Esophagus muscularis mucosa (tissue), 4 donors: ENCODE measurements around the gene SCO1. TPM values are rescaled to one million over a fixed set of nuclear protein-coding genes. Genes with fewer than 3 reads are reported as not detected.

Experiments used
- DNase-seq: peaks from one replicate; pipeline ENCODE4 v3.0.0-alpha.2; 2017; ENCODE audit errors: extremely low spot score
- H3K27ac ChIP-seq, 4 donors: fragments of 200-600 bp; sonication (generic); replicated peaks in 1 of 4; 1 replicate in 3 of 4; 2 replicates in 1 of 4; pipeline ENCODE4 v1.5.1; 2016 to 2019; ENCODE audit warnings: mild to moderate bottlenecking in 1 of 4
- H3K27me3 ChIP-seq, 4 donors: fragments of 200-600 bp; sonication (generic); one replicate each; pipeline versions ENCODE4 v1.5.1 to v1.6.0; 2016 to 2019
- H3K36me3 ChIP-seq, 4 donors: fragments of 200-600 bp; sonication (generic); one replicate each; pipeline ENCODE4 v1.5.1; 2016 to 2019
- H3K4me1 ChIP-seq, 4 donors: fragments of 200-600 bp; sonication (generic); one replicate each; pipeline ENCODE4 v1.5.1; 2016 to 2019
- H3K4me3 ChIP-seq, 4 donors: fragments of 200-600 bp; sonication (generic); 1 replicate in 2 of 4; 2 replicates in 2 of 4; pipeline ENCODE4 v1.5.1; 2016 to 2019; ENCODE audit warnings: mild to moderate bottlenecking in 4 of 4, moderate library complexity in 1 of 4
- H3K9me3 ChIP-seq, 4 donors: fragments of 200-600 bp; sonication (generic); 1 replicate in 3 of 4; 2 replicates in 1 of 4; pipeline ENCODE4 v1.5.1; 2016 to 2019
- EP300 ChIP-seq: sonication (generic); formaldehyde crosslinking; IDR thresholded peaks from one replicate; pipeline ENCODE4 v1.6.1; 2017; ENCODE audit warnings: antibody characterized with exemption
- POLR2A ChIP-seq: fragments of 450-650 bp; IDR thresholded peaks from one replicate; pipeline ENCODE4 v1.6.1; 2017; ENCODE audit warnings: antibody characterized with exemption, moderate library complexity, mild to moderate bottlenecking, low read depth
- POLR2AphosphoS5 ChIP-seq, 2 donors: sonication (generic); formaldehyde crosslinking; IDR thresholded peaks; one replicate each; pipeline ENCODE4 v1.6.1; 2017; ENCODE audit warnings: antibody characterized with exemption in 2 of 2
- WGBS: methylation state at CpG from one replicate; pipeline ENCODE4 v1.1.5; 2018; 5-methylcytosine and 5-hydroxymethylcytosine counted together
- intact Hi-C: fragments of 100-400 bp; cut with DNase I; formaldehyde crosslinking; loops from one replicate; pipeline ENCODE4 v1.15.1; 2023
- total RNA-seq, 4 donors: library from RNA; depleted of rRNA; stranded (reverse); fragments of >200 nt; gene quantifications; one replicate each; pipeline versions ENCODE4 v1.1.0 to v1.2.1, GENCODE V29; 2016
- TF ChIP-seq, protein P1 (sequence below), 3 experiments: fragments of 200-600 bp in 2 of 3; fragments of 450-650 bp in 1 of 3; sonication (generic) in 2 of 3; IDR thresholded peaks; one replicate each; pipeline ENCODE4 v1.5.1; 2017 to 2019; ENCODE audit warnings: antibody characterized with exemption in 3 of 3, mild to moderate bottlenecking in 2 of 3, moderate library complexity in 1 of 3

SCO1 gene
- total RNA-seq, 4 donors from 2014 or later = 16.7 to 23.1 (median 18.6) TPM

DNA sequence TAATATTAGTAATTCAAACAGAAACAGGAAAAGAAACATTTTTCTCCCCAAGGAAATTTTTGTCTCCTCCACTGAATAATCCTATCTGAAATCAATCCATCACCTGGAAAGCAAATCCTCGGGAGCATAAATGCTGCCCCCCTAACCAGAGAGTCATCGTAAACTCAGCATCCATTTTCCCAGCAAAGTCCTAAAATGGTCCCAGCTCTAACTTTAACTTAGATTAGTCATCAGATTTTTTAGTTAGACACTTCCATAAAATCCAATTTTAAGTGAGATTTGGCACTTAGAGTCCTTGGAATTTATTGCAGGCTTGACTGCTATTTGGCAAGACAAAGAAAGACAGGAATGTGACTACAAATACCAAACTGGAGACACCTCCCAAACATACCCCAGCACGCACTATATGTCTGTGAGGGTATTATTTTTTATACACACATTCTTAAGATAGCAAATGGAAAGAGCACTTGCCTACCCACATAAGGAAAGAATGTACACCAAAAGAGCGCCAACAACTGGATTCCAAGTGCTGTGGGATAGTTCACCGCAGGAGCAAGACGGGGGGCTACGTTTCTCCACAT, 15.4 kb downstream of the SCO1 start:
- no peak for DNase-seq
- Histone ChIP-seq H3K4me3 (no peak overlapping the region), H3K36me3 (peaks cover 36 to 81% (median 71%) of the 10 kb centered on the region in 4 donors), H3K27me3 (no peaks in the 10 kb centered on the region), H3K9me3 (no peaks in the 10 kb centered on the region), H3K4me1 (peaks cover 0 to 18% (median 13%) of the 10 kb centered on the region in 4 donors), H3K27ac (peak overlapping the region; percentile 45 to 64 (median 56))
- intact Hi-C loops = loop anchor here (5.0 kb wide), 1 partner anchor 35 kb away; no protein-coding TSS in a partner anchor
- WGBS = 60% methylated on average over 7 of the region's 7 CpGs
- no peak for TF ChIP-seq EP300
- TF ChIP-seq, protein P1, sequence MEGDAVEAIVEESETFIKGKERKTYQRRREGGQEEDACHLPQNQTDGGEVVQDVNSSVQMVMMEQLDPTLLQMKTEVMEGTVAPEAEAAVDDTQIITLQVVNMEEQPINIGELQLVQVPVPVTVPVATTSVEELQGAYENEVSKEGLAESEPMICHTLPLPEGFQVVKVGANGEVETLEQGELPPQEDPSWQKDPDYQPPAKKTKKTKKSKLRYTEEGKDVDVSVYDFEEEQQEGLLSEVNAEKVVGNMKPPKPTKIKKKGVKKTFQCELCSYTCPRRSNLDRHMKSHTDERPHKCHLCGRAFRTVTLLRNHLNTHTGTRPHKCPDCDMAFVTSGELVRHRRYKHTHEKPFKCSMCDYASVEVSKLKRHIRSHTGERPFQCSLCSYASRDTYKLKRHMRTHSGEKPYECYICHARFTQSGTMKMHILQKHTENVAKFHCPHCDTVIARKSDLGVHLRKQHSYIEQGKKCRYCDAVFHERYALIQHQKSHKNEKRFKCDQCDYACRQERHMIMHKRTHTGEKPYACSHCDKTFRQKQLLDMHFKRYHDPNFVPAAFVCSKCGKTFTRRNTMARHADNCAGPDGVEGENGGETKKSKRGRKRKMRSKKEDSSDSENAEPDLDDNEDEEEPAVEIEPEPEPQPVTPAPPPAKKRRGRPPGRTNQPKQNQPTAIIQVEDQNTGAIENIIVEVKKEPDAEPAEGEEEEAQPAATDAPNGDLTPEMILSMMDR (IDR thresholded peaks at IDR 0.05) = no peak
- no peak for TF ChIP-seq POLR2AphosphoS5 (IDR thresholded peaks at IDR 0.05)
- TF ChIP-seq POLR2A = no peak

- no peak overlapping the region for H3K4me3 ChIP-seq
- intact Hi-C loops = no loop called here
- H3K9me3 ChIP-seq = no peaks in the 10 kb centered on the region
Measured at GRCh38 chr17:10674704-10675103, 22.6 kb downstream of the SCO1 start.

GRCh38 chr17:10673312-10673711, 24.0 kb downstream of the SCO1 start:
- DNase-seq = no peak

More at GRCh38 chr17:10674704-10675103, 22.6 kb downstream of the SCO1 start:
- 92% methylated on average over 4 of the region's 4 CpGs for WGBS
- Histone ChIP-seq H3K27ac (no peak overlapping the region), H3K4me1 (no peaks in the 10 kb centered on the region), H3K36me3 (peaks cover 0 to 54% (median 47%) of the 10 kb centered on the region in 4 donors), H3K27me3 (no peaks in the 10 kb centered on the region)
- TF ChIP-seq POLR2A (no peak), EP300 (no peak), POLR2AphosphoS5 (IDR thresholded peaks at IDR 0.05) (no peak)
- TF ChIP-seq, protein P1 (IDR thresholded peaks at IDR 0.05) = no peak
- no peak for DNase-seq

DNA sequence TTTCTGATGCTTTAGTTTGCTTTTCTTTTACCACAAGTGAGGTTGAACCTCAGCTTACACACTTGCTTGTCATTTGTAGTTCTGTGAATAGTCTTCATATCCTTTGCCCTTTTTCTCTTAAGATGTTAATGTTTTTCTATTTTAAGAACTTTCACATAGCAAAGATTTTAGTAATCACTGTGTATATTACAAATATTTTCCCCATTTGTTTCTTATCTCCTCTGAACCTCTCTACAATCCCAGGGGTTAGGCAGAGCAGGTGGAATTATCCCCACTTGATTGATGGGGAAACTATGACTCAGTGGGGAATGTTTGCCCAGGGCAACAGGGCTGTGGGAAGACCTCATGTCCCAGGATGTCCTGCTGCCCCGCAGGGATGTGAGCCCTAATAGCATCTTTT, 28.6 kb downstream of the SCO1 start:
- no peaks in the 10 kb centered on the region for H3K27me3 ChIP-seq
- peaks cover 0 to 14% (median 6%) of the 10 kb centered on the region in 4 donors for H3K36me3 ChIP-seq
- no peak for DNase-seq
- intact Hi-C loops = loop anchor here (5.0 kb wide), 1 partner anchor 49 kb away; no protein-coding TSS in a partner anchor
- H3K4me3 ChIP-seq = no peak overlapping the region
- 73% methylated on average over 1 of the region's 1 CpG for WGBS
- no peak for TF ChIP-seq EP300
- TF ChIP-seq, protein P1 (IDR thresholded peaks at IDR 0.05) = no peak
- no peak for TF ChIP-seq POLR2AphosphoS5 (IDR thresholded peaks at IDR 0.05)
- TF ChIP-seq POLR2A = no peak
- no peaks in the 10 kb centered on the region for H3K4me1 ChIP-seq
- no peaks in the 10 kb centered on the region for H3K9me3 ChIP-seq
- H3K27ac ChIP-seq = no peak overlapping the region

More at GRCh38 chr17:10673312-10673711, 24.0 kb downstream of the SCO1 start:
- peak overlapping the region in 2 of 4 donors; percentile 29 to 60 for H3K27ac ChIP-seq
- no peaks in the 10 kb centered on the region for H3K27me3 ChIP-seq
- no peak for TF ChIP-seq POLR2AphosphoS5 (IDR thresholded peaks at IDR 0.05)
- no peak for TF ChIP-seq EP300
- TF ChIP-seq, protein P1 (IDR thresholded peaks at IDR 0.05) = no peak
- TF ChIP-seq POLR2A = no peak
- intact Hi-C loops = no loop called here
- H3K36me3 ChIP-seq = peaks cover 0 to 44% (median 35%) of the 10 kb centered on the region in 4 donors
- no peaks in the 10 kb centered on the region for H3K4me1 ChIP-seq
- H3K4me3 ChIP-seq = no peak overlapping the region
- WGBS = 87% methylated on average over 12 of the region's 12 CpGs
- H3K9me3 ChIP-seq = no peaks in the 10 kb centered on the region
